AG04449 (cell line): Measurements from ENCODE around the gene TMPRSS3.

ENCODE experiments used
- CTCF ChIA-PET: fragments of 350-600 bp; formaldehyde crosslinking; extraction: SDS; loops from one replicate; lab custom pipeline; 2021; ENCODE audit warnings: antibody characterized with exemption; lab: Yijun Ruan, JAX
- POLR2A ChIA-PET: fragments of 400-600, 350-600 bp; formaldehyde crosslinking; extraction: SDS; loops from one replicate; lab custom pipeline; 2020; ENCODE audit warnings: antibody characterized with exemption, inconsistent platforms; lab: Yijun Ruan, JAX
- DNase-seq: peaks from one replicate; pipeline ENCODE4 v3.0.0-alpha.2; 2010; ENCODE audit warnings: low read depth, low spot score
- H3K4me3 ChIP-seq: 2 replicates; pipeline ENCODE4 v1.5.1; 2011; ENCODE audit warnings: low read depth, mild to moderate bottlenecking, control low read depth, low read length
- TF ChIP-seq, protein P1 (sequence below): IDR thresholded peaks from one replicate; pipeline ENCODE4 v1.5.1; 2011; ENCODE audit warnings: mild to moderate bottlenecking, moderate library complexity, low read length, control low read depth, inconsistent platforms; ENCODE audit not compliant: insufficient read depth; ENCODE audit errors: missing control alignments

Gene TMPRSS3

DNA sequence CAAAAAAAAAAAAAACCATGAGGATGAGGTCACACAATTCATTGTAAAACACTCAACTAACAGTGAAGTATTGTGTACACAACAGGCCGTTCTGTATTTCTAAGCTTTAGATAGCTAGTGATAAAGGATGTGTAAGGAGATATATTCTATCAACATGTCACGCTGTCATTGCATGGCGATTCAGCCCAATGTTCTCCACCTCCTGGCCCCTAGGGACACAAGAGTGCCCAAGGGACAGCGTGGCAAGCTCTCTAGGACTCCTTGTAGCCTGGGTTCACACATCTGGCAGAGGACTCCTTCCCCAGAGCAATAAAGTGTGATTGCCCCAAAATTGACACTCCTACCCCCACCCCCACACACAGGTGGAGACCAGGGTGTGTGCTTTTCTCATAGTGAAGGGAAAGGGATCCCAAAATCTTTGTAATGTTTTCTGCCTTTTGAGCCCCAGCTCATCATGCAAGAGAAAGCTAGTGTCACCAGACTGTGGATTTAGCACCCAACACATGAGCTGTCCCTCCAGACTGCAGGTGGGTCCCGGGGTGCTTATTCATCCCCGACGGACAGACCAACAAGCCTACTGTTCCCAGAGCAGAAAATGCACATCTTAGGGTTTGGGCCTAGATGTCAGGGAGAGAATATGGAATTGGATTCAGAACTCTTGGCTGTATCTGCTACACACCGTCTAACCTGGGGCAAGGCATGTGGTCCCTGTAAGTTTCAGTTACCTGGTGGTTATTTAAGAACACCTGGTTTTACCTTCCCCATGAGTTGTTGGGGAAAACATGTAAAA, 11.5 kb downstream of the TMPRSS3 start:
- TF ChIP-seq, protein P1, sequence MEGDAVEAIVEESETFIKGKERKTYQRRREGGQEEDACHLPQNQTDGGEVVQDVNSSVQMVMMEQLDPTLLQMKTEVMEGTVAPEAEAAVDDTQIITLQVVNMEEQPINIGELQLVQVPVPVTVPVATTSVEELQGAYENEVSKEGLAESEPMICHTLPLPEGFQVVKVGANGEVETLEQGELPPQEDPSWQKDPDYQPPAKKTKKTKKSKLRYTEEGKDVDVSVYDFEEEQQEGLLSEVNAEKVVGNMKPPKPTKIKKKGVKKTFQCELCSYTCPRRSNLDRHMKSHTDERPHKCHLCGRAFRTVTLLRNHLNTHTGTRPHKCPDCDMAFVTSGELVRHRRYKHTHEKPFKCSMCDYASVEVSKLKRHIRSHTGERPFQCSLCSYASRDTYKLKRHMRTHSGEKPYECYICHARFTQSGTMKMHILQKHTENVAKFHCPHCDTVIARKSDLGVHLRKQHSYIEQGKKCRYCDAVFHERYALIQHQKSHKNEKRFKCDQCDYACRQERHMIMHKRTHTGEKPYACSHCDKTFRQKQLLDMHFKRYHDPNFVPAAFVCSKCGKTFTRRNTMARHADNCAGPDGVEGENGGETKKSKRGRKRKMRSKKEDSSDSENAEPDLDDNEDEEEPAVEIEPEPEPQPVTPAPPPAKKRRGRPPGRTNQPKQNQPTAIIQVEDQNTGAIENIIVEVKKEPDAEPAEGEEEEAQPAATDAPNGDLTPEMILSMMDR, result no peak
- POLR2A ChIA-PET, result no interaction called here
- CTCF ChIA-PET, result no interaction called here
- DNase-seq, result no peak
- H3K4me3 ChIP-seq, result no peak overlapping the region

DNA sequence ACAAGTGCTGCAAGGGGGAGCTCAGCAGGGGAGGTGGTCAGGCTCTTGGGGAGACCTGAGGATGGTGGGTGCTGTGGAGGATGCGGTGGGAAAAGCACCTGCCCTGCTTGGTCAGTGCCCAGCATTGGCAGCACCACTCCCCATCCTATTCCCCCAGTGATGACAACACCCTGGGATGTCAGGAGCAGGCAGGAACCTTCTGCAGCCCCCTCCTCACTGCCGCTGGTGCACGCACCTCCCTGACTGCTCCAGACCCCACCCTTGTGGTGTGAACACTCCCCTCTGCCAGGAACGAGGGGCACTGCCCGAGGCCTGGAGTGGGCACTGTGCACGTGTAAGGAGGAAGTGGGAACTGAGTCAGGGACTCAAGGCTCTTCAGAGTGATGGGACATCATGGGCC, 12.5 kb downstream of the TMPRSS3 start:
- H3K4me3 ChIP-seq, result no peak overlapping the region
- TF ChIP-seq, protein P1, result no peak
- ChIA-PET POLR2A (no interaction called here), CTCF (no interaction called here)
- DNase-seq, result no peak

DNA sequence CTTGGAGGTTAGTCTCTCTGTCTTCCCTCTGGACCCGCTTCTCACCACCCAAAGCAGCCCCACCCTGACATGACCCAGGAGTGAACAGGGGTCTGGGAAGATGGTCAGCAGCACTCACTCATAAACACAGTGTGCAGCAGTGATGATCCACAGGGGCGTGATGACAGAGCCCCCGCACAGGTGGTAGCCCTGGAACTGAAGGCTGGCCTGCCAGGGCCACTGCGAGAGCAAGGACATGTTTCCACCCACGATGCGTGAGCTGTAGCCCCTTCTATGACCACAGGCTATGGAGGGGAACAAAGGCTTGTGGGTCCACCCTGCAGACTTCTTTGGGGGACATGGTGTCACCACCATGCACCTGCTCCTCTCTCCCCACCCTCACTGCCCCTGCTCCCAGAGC, 12.9 kb downstream of the TMPRSS3 start:
- ChIA-PET POLR2A (no interaction called here), CTCF (interaction anchor here (2.6 kb wide), 1 partner anchor 235 kb away, joined by 12 read pairs; no protein-coding TSS in a partner anchor)
- no peak for DNase-seq
- no peak overlapping the region for H3K4me3 ChIP-seq
- TF ChIP-seq, protein P1, result no peak

DNA sequence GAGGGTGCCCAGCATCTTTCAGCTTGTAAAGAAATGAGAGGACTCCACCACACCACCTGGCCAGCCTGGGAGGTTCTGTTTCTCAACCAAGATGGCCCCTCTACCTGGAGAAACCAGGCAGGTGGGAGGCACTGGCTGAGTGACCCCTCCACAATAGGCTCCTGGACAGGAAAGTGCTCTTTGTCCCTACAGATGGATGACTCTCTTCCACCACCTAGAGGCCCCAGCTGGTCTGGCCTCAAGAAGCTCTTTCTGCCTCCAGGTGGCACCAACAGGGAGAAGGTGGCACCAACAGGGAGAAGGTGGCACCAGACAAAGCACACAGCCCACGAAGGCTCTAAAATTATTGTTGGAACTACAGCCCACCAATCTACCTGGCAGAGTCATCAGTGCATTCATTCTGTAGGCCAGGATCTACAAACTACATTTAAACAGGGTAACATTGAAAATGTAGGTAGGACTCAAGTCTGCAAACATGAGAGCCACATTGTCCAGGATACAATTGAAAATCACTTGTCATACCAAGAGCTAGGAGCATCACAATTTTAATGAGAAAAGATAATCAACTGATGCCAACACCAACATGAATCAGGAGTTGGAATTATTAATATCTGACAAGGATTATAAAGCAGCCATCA, 14.4 kb downstream of the TMPRSS3 start:
- TF ChIP-seq, protein P1, result peak; percentile 78
- CTCF ChIA-PET, result interaction anchor here (0.6 to 2.7 kb wide), 5 partner anchors 12 to 236 kb away, joined by 3 to 19 read pairs (median 4); no protein-coding TSS in a partner anchor
- no peak for DNase-seq
- POLR2A ChIA-PET, result no interaction called here
- H3K4me3 ChIP-seq, result no peak overlapping the region

DNA sequence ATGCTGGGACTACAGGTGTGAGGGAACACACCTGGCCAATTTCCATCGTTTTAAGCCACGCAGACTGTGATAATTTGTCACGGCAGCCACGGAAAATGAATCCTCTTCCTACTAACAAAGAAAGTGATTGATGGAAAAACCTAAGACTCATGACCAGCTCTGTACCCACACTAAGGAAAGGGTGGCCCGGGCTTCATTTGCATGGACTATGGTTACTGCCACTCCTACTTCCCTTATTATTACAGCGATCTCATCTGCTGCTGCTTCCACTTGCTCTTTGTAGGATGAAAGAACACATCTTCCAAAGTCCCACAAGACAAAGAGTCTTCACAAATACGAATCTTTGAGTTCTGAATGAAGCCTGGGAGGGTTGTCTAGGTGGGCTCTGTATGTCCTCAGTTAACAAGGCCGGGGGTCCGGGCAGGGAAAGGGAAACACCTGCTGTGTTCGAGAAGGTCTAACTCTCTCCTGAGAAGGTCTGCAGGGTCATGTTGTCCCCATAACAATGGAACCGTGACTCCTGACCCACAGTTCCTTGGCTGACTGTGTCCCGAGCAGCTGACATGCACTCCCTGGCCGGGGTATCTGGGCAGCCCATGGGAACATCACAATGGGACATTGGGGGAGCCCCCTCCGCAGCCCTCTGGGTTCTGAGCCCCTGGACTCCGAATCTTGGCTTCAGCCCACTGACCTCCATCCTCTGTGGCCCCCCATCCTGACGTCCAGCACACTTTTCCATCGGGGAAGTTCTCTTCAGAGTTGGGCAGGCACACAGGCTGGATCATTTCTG, 16.2 kb downstream of the TMPRSS3 start:
- H3K4me3 ChIP-seq, result no peak overlapping the region
- POLR2A ChIA-PET, result no interaction called here
- DNase-seq, result no peak
- TF ChIP-seq, protein P1, result no peak
- CTCF ChIA-PET, result interaction anchor here (2.7 kb wide), 1 partner anchor 234 kb away, joined by 19 read pairs; no protein-coding TSS in a partner anchor
